CD14-positive monocyte (primary cell): Measurements from ENCODE around the gene CXCR5. TPM values are rescaled to one million over a fixed set of nuclear protein-coding genes. Genes with fewer than 3 reads are reported as not detected.
A peak's percentile ranks its signal among the peaks of the same experiment; 100 is the strongest.

Experiments used
- DNase-seq, 3 donors: peaks; one replicate each; pipeline ENCODE4 v3.0.0-alpha.2; 2011 to 2022
- H2AFZ ChIP-seq: 2 replicates; pipeline ENCODE4 v1.6.0; 2012; ENCODE audit warnings: mild to moderate bottlenecking, low read depth, low read length, inconsistent platforms; ENCODE audit not compliant: insufficient read depth, poor library complexity, severe bottlenecking
- H3K27ac ChIP-seq, 2 donors: 1 replicate in 1 of 2; 2 replicates in 1 of 2; pipeline ENCODE4 v1.5.1; 2012 to 2013; ENCODE audit warnings: low read length in 2 of 2, control low read depth in 1 of 2, inconsistent platforms in 1 of 2, low read depth in 1 of 2, mild to moderate bottlenecking in 1 of 2
- H3K27me3 ChIP-seq, 2 donors: one replicate each; pipeline versions ENCODE4 v1.6.0 to v1.6.1; 2011 to 2013; ENCODE audit warnings: low read length in 2 of 2; ENCODE audit not compliant: control insufficient read depth in 2 of 2, insufficient read depth in 2 of 2
- H3K36me3 ChIP-seq, 2 donors: replicated peaks in 1 of 2; 1 replicate in 1 of 2; 2 replicates in 1 of 2; pipeline versions ENCODE4 v1.5.1 to v1.6.1; 2012 to 2013; ENCODE audit warnings: low read length in 2 of 2, control low read depth in 1 of 2, inconsistent platforms in 1 of 2, mild to moderate bottlenecking in 1 of 2; ENCODE audit not compliant: insufficient read depth in 2 of 2, control insufficient read depth in 1 of 2
- H3K4me1 ChIP-seq, 2 donors: 1 replicate in 1 of 2; 2 replicates in 1 of 2; pipeline versions ENCODE4 v1.5.1 to v1.6.1; 2012 to 2013; ENCODE audit warnings: low read length in 2 of 2, control low read depth in 1 of 2, inconsistent platforms in 1 of 2, mild to moderate bottlenecking in 1 of 2, moderate library complexity in 1 of 2; ENCODE audit not compliant: insufficient read depth in 2 of 2, control insufficient read depth in 1 of 2
- H3K4me2 ChIP-seq: replicated peaks from 2 replicates; pipeline ENCODE3; 2012; ENCODE audit warnings: low read length, moderate library complexity, mild to moderate bottlenecking; ENCODE audit not compliant: poor library complexity, severe bottlenecking; ENCODE audit errors: extremely low read depth
- H3K4me3 ChIP-seq, 3 experiments: fragments of 200-600 bp in 1 of 3; sonication (generic) in 1 of 3; replicated peaks in 1 of 3; 1 replicate in 2 of 3; 2 replicates in 1 of 3; pipeline ENCODE4 v1.5.1; 2011 to 2013; ENCODE audit warnings: low read length in 3 of 3, mild to moderate bottlenecking in 3 of 3, control low read depth in 2 of 3, low read depth in 2 of 3, inconsistent platforms in 1 of 3, moderate library complexity in 1 of 3
- H3K79me2 ChIP-seq: 2 replicates; pipeline ENCODE4 v1.6.0; 2012; ENCODE audit warnings: mild to moderate bottlenecking, control low read depth, inconsistent platforms, low read length, moderate library complexity; ENCODE audit not compliant: insufficient read depth
- H3K9ac ChIP-seq: 2 replicates; pipeline ENCODE4 v1.6.0; 2017; ENCODE audit warnings: low read length, mild to moderate bottlenecking; ENCODE audit not compliant: insufficient read depth, poor library complexity, severe bottlenecking
- H3K9me3 ChIP-seq, 2 donors: replicated peaks in 1 of 2; 1 replicate in 1 of 2; 2 replicates in 1 of 2; pipeline versions ENCODE4 v1.5.1 to v1.6.1; 2012 to 2013; ENCODE audit warnings: low read length in 2 of 2, control low read depth in 1 of 2; ENCODE audit not compliant: control insufficient read depth in 1 of 2, insufficient read depth in 1 of 2
- H4K20me1 ChIP-seq: 2 replicates; pipeline ENCODE4 v1.6.0; 2012; ENCODE audit warnings: mild to moderate bottlenecking, low read length, control low read depth, moderate library complexity; ENCODE audit not compliant: insufficient read depth
- H3K27ac Mint-ChIP-seq, 7 donors: one replicate each; pipeline ENCODE4 v1.8.0; 2020; ENCODE audit warnings: mild to moderate bottlenecking in 7 of 7, mixed read lengths in 7 of 7, moderate library complexity in 6 of 7, inconsistent platforms in 2 of 7
- H3K27me3 Mint-ChIP-seq, 3 donors: one replicate each; pipeline ENCODE4 v1.8.0; 2021 to 2022; ENCODE audit warnings: low read depth in 3 of 3, mild to moderate bottlenecking in 3 of 3, mixed read lengths in 3 of 3, moderate library complexity in 3 of 3, inconsistent platforms in 1 of 3
- H3K36me3 Mint-ChIP-seq, 2 donors: one replicate each; pipeline ENCODE4 v1.8.0; 2020; ENCODE audit warnings: mixed read lengths in 2 of 2, inconsistent platforms in 1 of 2, mild to moderate bottlenecking in 1 of 2
- H3K4me1 Mint-ChIP-seq: one replicate; pipeline ENCODE4 v1.8.0; 2020; ENCODE audit warnings: mild to moderate bottlenecking, mixed read lengths
- H3K4me3 Mint-ChIP-seq, 2 donors: one replicate each; pipeline ENCODE4 v1.8.0; 2020; ENCODE audit warnings: mild to moderate bottlenecking in 2 of 2, mixed read lengths in 2 of 2, moderate library complexity in 1 of 2
- H3K9me3 Mint-ChIP-seq, 7 donors: one replicate each; pipeline ENCODE4 v1.8.0; 2020 to 2022; ENCODE audit warnings: mixed read lengths in 7 of 7, mild to moderate bottlenecking in 6 of 7, moderate library complexity in 6 of 7, inconsistent platforms in 2 of 7
- WGBS: methylation state at CpG from one replicate; pipeline ENCODE4 v1.1.5; 2013; ENCODE audit warnings: missing lambda C conversion rate; ENCODE audit not compliant: insufficient coverage; 5-methylcytosine and 5-hydroxymethylcytosine counted together
- intact Hi-C, 2 donors: fragments of 100-400 bp; cut with micrococcal nuclease; formaldehyde crosslinking; loops; one replicate each; pipeline versions ENCODE4 v1.15.0 to v1.15.1; 2023
- polyA plus RNA-seq, 3 donors: library from polyadenylated mRNA; depleted of rRNA in 1 of 3; unstranded in 2 of 3; stranded (reverse) in 1 of 3; fragments of 300-500 nt in 2 of 3; fragments of >200 nt in 1 of 3; fragmentation: Illumina TruSeq in 2 of 3; gene quantifications; 1 replicate in 2 of 3; 2 replicates in 1 of 3; pipeline ENCODE4 v1.2.3, GENCODE V29; 2012 to 2021
- TF ChIP-seq, protein P1 (sequence below): fragments of 200-600 bp; IDR thresholded peaks from one replicate; pipeline ENCODE4 v1.8.0; 2022; ENCODE audit warnings: antibody characterized with exemption, mild to moderate bottlenecking

The CXCR5 gene
- polyA plus RNA-seq, 3 donors = 0.08 to 0.31 (median 0.09) TPM

DNA sequence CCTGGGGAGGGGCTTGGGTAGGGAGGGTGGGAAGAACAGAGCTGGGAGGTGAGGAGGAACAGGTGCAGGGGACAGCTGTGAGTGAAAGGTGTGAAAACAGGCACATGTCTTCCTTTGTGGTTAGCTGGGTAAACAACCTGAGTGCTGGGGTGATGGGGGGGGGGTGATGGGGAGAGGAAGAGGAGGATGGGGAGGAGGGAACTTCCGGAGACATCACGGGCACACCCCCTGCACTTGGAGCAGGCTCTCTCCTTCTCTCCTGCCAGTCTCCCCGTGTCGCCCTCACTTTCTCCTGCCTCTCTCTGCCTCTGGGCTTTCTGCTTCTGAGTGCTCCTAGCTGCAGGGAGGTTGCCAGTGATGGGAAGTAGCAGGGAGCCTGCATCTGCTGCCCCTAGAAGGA is 8.8 kb downstream of the CXCR5 start:
- DNase-seq = no peak
- peaks cover 13 to 17% of the 10 kb centered on the region in 2 donors for H3K4me1 ChIP-seq
- H3K27ac ChIP-seq = no peak overlapping the region
- no peaks in the 10 kb centered on the region for H3K27me3 ChIP-seq
- no peaks in the 10 kb centered on the region for H4K20me1 ChIP-seq
- Mint-ChIP-seq H3K27me3 (peaks cover 10 to 11% (median 10%) of the 10 kb centered on the region in 3 donors), H3K4me3 (no peak overlapping the region), H3K9me3 (no peaks in the 10 kb centered on the region), H3K4me1 (peaks cover 32% of the 10 kb centered on the region), H3K27ac (peak overlapping the region in 1 of 7 donors; percentile 46), H3K36me3 (peaks cover 5 to 8% of the 10 kb centered on the region in 2 donors)
- H3K4me3 ChIP-seq = no peak overlapping the region
- peaks cover 0 to 4% of the 10 kb centered on the region in 2 donors for H3K36me3 ChIP-seq
- TF ChIP-seq, protein P1, sequence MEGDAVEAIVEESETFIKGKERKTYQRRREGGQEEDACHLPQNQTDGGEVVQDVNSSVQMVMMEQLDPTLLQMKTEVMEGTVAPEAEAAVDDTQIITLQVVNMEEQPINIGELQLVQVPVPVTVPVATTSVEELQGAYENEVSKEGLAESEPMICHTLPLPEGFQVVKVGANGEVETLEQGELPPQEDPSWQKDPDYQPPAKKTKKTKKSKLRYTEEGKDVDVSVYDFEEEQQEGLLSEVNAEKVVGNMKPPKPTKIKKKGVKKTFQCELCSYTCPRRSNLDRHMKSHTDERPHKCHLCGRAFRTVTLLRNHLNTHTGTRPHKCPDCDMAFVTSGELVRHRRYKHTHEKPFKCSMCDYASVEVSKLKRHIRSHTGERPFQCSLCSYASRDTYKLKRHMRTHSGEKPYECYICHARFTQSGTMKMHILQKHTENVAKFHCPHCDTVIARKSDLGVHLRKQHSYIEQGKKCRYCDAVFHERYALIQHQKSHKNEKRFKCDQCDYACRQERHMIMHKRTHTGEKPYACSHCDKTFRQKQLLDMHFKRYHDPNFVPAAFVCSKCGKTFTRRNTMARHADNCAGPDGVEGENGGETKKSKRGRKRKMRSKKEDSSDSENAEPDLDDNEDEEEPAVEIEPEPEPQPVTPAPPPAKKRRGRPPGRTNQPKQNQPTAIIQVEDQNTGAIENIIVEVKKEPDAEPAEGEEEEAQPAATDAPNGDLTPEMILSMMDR = no peak
- no peaks in the 10 kb centered on the region for H3K9me3 ChIP-seq
- peak overlapping the region; percentile 4 for H3K9ac ChIP-seq
- intact Hi-C loops = no loop called here
- no peak overlapping the region for H2AFZ ChIP-seq
- WGBS = no CpG with 5 or more reads among the region's 4 CpGs
- no peak overlapping the region for H3K4me2 ChIP-seq
- H3K79me2 ChIP-seq = no peaks in the 10 kb centered on the region

DNA sequence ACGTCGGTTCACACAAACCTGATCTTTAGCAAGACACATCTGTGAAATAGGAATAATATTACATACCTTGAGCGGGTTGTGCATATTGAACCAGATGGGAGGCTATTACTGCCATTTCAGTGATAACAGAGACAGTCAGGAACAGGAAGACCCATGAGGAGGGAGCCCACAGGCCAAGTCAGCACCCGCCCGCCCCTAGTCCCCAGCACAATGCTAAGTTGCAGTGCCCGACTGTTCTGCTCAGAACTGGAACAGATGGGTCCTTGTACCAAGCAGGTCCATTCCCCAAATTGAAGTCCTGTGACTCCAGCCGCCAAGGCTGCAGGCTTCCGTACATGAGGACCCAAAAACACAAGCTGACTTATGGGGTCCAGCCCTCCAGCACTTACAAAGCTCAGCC is 9.3 kb downstream of the CXCR5 start:
- Histone ChIP-seq H3K9ac (peak overlapping the region; percentile 4), H2AFZ (no peak overlapping the region), H3K27me3 (no peaks in the 10 kb centered on the region), H3K4me1 (peaks cover 14 to 15% of the 10 kb centered on the region in 2 donors), H3K27ac (no peak overlapping the region), H3K36me3 (peaks cover 0 to 7% of the 10 kb centered on the region in 2 donors), H3K9me3 (no peaks in the 10 kb centered on the region), H3K4me3 (no peak overlapping the region), H3K79me2 (no peaks in the 10 kb centered on the region), H3K4me2 (no peak overlapping the region), H4K20me1 (no peaks in the 10 kb centered on the region)
- Mint-ChIP-seq H3K4me3 (no peak overlapping the region), H3K36me3 (peaks cover 8 to 10% of the 10 kb centered on the region in 2 donors), H3K27ac (peak overlapping the region in 1 of 7 donors; percentile 46), H3K9me3 (no peaks in the 10 kb centered on the region), H3K27me3 (peaks cover 8 to 11% (median 11%) of the 10 kb centered on the region in 3 donors), H3K4me1 (peaks cover 28% of the 10 kb centered on the region)
- TF ChIP-seq, protein P1 = no peak
- DNase-seq = no peak
- intact Hi-C loops = no loop called here
- WGBS = 79% methylated on average over 6 of the region's 8 CpGs
